Stimulated activated CD8-positive, alpha-beta memory T cell treated with anti-CD3 and anti-CD28 coated beads, Interleukin-7, amount 100 ng/mL, for 4 hours (primary cell): ENCODE measurements around the gene RAB4B.
A peak's percentile ranks its signal among the peaks of the same experiment; 100 is the strongest.
"Not testable (repeated sequence)": the region's sequence is repeated elsewhere in the genome, so short reads cannot be mapped to it uniquely, and the experiment has no call there.

ENCODE experiments used
- DNase-seq, 2 donors: peaks; one replicate each; pipeline ENCODE4 v3.0.0-alpha.2; 2020; ENCODE audit warnings: low read depth in 2 of 2

The RAB4B gene

GRCh38 chr19:40803857-40804782 is 26.1 kb downstream of the RAB4B start:
- peak in 1 of 2 donors; percentile 26 for DNase-seq

DNA sequence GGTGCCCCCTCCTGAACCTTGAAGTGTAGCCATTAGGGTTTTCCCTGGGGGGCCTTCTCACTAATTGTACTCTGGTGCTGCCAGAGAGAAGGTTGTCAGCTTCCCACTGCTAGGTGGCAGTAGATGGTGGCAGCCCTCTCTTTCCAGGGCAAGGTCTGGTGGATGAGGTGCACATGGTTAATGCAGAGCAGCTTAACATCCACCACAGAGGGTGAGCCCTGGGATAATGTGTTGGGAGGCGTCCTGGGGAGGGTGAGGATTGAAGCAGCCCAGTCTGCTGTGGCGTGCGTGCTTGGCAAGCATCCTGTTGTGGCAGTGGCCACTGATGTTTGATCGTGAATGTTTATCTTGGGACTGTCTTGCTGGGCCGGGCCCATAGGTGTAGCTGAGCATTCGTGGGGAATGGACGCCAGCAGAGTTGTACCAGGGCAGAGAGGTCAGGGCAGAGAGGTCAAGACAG is 26.8 kb downstream of the RAB4B start:
- DNase-seq: no peak

DNA sequence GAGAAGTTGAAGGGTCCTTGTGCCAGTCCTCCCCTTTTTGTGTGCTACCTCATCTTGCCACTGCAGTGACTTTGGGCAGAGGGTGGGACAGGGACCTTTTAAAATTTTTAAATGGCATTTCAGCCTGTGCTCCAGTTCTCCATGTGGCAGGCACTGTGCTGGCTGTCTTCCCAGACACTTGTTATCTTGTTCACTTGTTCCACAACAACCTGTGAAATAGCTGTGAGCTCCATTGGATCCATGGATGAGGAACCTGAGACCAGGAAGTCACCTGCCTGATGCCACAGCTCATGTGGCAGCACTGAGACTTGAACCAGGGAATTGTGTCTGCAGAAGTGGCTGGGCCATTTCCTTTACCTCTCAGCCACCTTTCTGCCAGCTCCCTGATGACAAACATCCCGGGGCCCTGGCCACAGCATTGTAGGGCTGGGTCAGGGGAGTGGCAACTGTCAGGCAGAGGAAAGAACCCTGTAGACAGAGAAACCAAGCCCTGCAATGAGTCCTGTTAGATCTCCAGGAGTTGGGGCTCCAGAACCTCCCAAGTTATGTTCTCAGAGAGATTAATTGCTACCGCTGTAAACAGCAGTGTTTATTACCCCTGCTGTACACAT is 27.3 kb downstream of the RAB4B start:
- no peak for DNase-seq

DNA sequence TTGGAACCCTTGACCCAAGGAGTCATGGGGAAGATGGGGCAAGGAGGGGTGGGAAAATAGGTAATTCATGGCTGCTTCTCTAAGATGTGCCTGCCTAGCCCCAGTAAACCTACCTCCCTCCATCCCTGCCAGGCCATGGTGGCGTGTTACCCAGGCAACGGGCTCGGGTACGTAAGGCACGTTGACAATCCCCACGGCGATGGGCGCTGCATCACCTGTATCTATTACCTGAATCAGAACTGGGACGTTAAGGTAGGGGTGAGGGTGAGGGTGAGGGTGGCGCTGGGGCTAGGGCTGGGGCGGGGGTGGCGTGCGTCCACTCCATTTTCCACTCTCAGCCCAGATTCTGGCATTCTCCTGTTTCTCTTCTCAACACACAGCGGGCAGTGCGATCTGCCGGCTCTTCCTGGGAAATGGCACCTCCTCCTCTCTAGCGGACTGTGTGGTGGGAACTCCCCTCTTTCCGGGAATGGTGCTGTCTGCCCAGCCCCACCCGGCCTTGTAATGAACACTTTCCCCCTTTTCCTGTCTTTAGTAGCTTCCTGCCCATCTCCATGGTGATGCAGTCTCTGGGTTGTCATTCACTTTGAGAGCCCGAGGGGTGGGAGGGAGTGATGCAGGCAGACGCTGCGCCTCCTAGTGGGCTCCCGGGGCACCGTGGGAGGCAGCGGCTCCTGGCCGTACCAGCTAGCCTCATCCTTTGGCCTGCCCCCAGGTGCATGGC is 28.5 kb downstream of the RAB4B start:
- DNase-seq: peak; percentile 61 to 65

- no peak for DNase-seq
Measured at GRCh38 chr19:40807147-40808020, 29.3 kb downstream of the RAB4B start.

DNA sequence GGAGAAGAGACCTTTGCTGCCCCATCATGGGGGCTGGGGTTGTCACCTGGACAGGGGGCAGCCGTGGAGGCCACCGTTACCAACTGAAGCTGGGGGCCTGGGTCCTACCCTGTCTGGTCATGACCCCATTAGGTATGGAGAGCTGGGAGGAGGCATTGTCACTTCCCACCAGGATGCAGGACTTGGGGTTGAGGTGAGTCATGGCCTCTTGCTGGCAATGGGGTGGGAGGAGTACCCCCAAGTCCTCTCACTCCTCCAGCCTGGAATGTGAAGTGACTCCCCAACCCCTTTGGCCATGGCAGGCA is 29.9 kb downstream of the RAB4B start:
- no peak for DNase-seq

GRCh38 chr19:40808497-40808896 is 30.4 kb downstream of the RAB4B start:
- no peak for DNase-seq

GRCh38 chr19:40809358-40810086 is 31.5 kb downstream of the RAB4B start:
- no peak for DNase-seq

GRCh38 chr19:40810160-40810559 is 32.1 kb downstream of the RAB4B start:
- DNase-seq: no peak

DNA sequence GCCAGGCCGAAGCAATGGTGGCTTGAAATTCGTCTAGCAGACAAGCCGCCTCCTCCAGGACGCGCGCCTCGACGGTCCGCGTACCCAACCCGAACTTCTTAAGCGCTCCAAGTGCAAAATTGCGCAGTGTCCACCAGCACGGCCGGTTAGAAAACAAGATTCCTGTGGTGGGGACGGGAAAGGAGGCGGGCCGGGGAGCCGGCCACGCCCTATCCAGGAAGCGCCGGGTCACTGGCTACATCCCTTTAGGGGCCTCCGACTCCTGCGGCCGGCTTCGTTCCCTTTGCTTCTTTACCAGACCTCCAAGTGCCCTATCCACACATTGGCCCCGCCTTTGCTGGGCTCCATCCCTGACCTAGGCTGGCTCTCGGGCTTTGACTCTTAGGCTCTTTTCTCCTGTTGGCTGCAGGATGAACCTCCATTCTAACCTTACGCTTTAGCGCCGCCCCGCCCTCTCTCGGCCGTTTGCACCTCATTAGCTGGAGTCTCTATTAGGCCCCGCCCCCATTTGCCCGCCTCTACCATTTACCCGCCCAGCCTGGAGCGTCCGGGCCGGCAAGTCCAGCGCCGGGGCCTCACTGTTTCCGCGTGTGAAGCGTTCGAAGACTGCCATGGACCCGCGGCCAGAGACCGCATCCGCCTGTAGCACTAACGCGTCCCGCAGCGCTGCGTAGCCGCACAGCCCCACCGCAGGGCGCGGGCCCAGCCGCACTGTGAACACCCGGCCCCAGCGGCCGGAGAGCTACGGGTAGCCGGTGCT is 32.8 kb downstream of the RAB4B start:
- DNase-seq: peak in 1 of 2 donors; percentile 44

- DNase-seq: no peak
Measured at GRCh38 chr19:40811478-40812341, 33.7 kb downstream of the RAB4B start.

DNA sequence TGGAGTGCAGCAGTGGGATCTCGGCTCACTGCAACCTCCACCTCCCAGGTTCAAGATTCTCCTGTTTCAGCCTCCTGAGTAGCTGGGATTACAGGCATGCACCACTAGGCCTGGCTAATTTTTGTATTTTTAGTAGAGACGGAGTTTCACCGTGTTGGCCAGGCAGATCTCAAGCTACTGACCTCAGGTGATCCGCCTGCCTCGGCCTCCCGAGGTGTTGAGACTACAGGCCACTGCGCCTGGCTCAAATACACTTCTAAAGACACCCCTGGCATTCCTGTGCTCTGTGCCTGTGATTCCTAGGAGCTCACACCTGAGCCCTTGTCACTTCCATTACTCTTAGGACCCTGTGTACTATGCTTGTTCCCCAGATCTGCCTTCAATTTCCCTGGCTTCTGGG is 34.5 kb downstream of the RAB4B start:
- DNase-seq: not testable (repeated sequence)

DNA sequence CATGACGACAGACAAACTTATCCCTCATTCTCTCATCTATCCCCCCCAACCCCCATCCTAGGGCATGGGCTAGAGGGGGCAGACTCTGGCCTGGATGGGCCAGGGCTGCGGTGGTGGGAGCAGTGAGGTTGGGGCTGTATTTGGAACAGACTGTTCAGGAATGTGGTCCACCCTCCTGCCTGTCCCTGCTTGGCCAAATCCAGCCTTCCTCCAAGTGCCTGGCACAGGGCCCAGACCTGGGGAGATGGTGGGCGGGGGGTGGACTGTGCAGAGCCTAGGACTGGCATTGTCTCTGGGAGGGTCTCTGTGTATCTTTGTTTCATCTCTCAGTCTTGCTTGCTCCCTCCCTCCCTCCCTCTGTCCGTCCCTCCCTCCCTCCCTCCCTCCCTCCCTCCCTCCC is 35.1 kb downstream of the RAB4B start:
- no peak for DNase-seq

- DNase-seq: no peak
Measured at GRCh38 chr19:40815223-40815622, 37.2 kb downstream of the RAB4B start.

DNA sequence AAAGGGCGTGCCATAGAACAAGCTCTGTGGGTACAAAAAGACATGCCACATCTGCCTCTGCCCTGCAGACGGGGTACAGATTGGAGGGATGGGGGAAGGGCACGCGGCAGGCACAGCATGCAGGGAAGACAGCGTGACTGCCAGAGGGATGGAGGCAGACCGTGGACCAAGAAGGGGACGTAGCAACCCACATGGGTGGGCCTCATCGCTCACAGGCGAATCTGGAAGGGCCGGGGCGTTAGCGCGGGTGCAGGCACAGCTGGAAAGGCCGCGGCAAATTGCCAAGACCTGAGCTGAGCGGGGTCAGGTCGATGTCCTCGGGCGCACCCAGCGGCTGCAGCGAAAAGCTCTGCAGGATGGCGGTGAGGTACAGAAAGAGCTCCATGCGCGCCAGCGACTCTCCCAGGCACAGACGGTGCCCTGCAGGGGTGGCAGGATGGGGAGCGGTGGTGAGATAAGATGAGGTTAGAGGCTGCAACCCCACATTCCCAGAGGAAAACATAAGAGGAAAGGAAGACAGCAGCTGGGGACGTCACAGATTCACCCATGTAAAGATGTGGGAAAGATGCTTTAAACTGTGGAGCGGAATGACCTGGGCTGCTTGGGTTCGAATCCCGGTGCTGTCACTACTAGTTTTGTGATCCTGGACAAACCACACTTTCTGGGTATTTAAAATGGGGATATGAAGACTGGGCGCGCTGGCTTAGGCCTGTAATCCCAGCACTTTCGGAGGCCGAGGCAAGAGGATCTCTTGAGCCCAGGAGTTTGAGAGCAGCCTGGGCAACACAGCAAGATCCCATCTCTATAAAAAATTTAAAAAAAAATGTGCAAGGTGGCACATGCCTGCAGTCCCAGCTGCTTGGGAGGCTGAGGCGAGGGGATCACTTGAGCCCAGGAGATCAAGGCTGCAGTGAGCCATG is 40.7 kb downstream of the RAB4B start:
- peak in 1 of 2 donors; percentile 69 for DNase-seq

GRCh38 chr19:40819479-40820234 is 41.6 kb downstream of the RAB4B start:
- not testable (repeated sequence) for DNase-seq

- no peak for DNase-seq
Measured at GRCh38 chr19:40822161-40822560, 44.1 kb downstream of the RAB4B start.
